GM18499 (cell line): ENCODE results near the gene COL20A1.
"Not testable (repeated sequence)": the region's sequence is repeated elsewhere in the genome, so short reads cannot be mapped to it uniquely, and the experiment has no call there.

Source experiments
- ATAC-seq: cut with Tn5 transposase; IDR thresholded peaks from one replicate; pipeline ENCODE4 v1.9.1; 2021; ENCODE audit warnings: moderate number of reproducible peaks; ENCODE audit not compliant: insufficient read depth, unreplicated experiment

COL20A1 gene

DNA sequence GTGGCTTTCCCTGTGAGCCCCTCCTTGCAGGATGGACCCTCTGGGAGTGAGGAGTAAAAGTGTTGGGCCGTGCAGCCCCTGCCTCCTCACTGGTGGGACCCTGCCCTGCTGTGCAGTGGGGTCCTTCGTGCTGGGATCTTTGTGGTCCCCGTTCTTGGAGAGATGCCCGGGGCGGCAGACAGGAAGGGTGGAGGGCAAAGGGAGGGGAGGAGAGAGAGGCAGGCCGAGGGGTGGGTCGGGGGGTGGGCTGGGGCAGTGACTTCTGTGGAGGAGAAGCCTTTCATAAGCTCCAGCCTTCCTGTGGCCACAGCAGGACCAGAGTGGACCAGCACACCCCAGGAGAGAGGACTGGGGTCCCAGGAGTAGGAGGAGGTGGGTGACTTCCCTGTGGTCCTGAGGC lies at the start of gene COL20A1:
Gene COL20A1 (plus strand): TSS at position 283 of the 400 bp plus-strand sequence. CDS start 1,922 bp downstream, outside the sequence.
- ATAC-seq: no peak

GRCh38 chr20:63243604-63244247 lies 49.3 kb upstream of the COL20A1 start:
- ATAC-seq: no peak

- ATAC-seq: no peak
These were observed 48.5 kb upstream of the COL20A1 start for GRCh38 chr20:63244468-63244867.

GRCh38 chr20:63246490-63247288 lies 46.3 kb upstream of the COL20A1 start:
- no peak for ATAC-seq

DNA sequence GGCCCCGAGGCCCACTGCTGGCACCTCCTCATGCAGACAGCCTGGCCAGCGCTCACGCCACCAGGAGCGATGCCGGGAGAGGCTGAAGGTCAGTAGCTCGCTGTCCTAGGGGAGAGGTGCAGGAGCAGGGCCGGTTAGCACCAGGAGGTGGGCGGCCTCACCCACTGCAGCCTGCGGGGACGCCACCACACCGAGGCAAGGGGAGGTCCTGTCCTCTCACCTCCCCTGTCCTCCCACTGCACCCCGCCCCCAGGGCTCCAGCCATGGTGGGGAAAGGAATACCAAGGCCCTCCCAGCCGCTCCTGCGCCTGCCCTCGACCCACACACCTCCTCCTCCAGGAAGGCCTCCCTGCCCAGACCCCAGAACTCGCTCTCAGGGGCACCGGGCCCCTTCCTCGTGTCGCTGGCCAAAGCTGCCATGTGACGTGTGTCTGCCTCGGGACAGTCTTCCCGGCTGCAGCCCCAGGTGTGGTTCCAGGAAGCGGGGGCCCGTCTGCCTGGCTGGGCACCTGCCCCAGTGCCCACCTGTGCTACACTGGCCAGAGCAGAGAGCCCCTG lies 45.2 kb upstream of the COL20A1 start:
- no peak for ATAC-seq

DNA sequence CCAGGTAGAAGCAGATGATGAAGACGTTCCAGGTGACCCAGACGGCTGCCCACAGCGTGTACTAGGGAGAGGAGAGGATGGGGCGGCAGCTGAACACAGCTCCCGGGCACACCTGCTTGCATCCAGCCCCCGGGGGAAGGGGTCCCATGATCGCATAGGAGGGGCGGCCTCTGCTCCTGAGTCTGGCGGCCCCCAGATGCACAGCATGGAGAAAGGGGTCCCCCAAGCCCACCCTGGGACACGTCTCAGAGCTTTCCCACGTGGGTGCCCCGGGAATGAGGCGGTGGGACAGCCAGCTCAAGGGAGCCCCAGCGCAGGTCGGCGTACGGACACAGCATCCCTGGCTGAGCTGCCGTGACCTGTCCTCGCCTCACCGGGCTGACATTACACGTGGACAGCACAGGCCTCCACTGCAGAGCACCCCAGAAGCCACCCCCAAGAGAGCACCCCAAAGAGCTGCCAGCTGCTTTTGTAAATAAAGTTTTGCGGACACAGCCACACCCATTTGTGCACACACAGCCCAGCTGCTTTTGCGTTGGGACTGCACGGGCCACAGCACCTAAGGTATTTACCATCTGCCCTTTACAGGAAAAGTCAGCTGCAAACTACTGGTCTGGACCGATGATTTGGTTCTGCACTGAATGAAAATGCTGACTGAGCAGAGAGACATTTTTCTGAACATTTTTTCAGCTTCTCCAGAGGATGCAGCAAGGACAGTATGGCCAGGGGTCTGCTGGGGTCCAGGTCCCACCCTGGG lies 44.0 kb upstream of the COL20A1 start:
- ATAC-seq: no peak

DNA sequence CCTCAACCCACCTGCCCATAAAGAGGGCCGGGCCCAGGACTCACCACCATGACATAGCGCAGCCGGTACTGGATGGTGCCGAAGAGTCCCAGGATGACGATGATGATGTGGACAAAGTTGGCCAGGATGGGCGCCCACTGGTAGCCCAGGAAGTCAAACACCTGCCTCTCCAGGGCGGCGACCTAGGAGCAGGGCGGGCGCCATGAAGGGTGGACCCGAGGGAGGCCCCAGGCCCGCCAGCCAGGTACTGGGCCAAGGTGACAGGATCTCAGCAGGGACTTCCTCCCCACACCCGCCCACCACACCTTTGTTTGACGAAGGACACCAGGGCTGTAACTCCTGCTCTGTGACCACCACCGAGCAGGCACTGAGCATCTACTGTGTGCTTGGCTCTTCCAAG lies 43.1 kb upstream of the COL20A1 start:
- no peak for ATAC-seq

DNA sequence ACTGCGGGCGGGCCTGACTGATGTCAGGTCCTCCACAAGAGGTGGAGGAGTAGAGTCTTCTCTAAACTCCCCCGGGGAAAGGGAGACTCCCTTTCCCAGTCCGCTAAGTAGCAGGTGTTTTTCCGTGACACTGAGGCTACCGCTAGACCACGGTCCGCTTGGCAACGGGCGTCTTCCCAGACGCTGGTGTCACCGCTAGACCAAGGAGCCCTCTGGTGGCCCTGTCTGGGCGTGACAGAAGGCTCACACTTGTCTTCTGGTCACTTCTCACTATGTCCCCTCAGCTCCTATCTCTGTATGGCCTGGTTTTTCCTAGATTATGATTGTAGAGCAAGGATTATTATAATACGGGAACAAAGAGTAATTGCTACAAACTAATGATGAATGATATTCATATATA lies 41.6 kb upstream of the COL20A1 start:
- not testable (repeated sequence) for ATAC-seq

DNA sequence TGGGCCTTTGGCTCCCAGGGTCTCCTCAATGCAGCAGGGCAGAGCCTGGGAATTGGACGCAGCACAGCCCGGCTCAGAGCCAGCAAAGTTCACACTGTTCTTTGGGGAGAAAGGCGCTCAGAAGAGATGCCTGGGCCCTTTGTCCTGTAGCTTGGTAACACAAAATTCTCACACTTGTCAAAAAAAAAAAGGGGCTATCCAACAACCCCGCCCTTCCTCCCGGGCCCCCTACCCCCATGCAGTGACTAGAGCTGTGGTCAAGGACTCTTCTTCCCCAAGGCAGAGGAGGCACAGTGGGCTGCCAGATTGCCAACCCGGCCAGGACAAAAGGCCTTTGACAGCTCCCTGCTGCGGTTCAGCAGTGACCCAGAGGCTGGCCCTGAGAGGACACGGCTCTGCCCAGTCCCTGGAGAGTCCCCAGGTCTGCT lies 40.7 kb upstream of the COL20A1 start:
- no peak for ATAC-seq

GRCh38 chr20:63253065-63253437 lies 39.9 kb upstream of the COL20A1 start:
- ATAC-seq: no peak

DNA sequence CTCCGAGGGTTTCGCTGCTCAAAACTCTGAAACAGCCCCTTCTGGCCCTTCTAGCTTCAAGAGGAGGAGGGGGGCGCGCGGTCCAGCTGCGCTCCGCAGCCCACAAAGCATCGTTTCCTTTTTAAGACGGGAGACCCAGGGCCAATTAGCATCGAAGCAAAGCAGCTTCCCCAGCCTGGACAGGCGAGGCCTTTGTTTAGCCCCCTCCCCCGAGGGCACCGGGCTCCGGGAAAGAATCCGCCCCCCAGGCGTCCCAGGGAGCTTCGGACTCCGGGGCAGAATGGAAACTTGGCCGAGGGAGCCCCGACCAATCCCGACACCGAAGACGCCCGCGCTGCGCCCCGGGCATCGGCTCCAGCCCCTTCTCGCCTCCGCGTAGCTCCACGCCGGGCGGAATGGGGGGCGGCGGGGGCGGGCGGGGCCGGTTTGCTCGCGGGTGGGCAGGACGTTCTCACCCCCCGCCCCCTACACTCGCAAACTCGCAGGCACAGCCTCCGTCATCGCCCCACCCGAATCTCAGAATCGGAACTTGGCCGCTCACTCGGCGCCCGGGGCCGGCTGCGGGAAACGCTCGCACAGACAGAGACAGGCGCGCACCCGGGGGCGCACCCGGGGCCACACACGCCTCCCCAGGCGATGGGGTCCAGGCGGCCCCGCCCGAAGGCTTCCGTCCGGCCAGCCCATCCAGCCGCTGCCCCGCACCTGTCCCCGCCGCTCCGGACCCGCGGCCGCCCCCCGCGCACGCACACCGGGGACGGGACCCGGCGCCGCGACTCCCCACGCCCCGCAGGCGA lies 39.4 kb upstream of the COL20A1 start:
- no peak for ATAC-seq

DNA sequence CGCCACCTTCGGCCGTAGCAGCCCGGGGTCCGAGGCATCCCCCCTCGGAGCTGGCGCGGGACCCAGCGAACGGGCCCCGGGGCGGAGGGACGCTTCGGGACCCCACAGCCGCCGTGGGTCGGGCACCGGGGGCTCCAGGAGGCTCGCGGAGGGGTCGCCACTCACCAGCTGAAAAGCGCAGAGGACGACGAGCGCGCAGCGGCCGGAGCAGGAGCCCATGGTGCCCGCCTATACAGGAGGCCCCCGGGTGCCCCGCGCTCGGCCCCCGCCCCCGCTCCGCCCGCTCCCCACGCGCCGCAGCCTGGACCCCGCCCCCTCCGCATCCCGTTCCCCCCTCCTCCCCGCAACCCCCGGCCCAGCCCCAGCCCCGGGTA lies 38.8 kb upstream of the COL20A1 start, which contains the start of gene NKAIN4:
Gene NKAIN4 (minus strand): TSS at position 232 of the 374 bp plus-strand sequence. CDS start 13 bp downstream, at position 219.
- no peak for ATAC-seq

DNA sequence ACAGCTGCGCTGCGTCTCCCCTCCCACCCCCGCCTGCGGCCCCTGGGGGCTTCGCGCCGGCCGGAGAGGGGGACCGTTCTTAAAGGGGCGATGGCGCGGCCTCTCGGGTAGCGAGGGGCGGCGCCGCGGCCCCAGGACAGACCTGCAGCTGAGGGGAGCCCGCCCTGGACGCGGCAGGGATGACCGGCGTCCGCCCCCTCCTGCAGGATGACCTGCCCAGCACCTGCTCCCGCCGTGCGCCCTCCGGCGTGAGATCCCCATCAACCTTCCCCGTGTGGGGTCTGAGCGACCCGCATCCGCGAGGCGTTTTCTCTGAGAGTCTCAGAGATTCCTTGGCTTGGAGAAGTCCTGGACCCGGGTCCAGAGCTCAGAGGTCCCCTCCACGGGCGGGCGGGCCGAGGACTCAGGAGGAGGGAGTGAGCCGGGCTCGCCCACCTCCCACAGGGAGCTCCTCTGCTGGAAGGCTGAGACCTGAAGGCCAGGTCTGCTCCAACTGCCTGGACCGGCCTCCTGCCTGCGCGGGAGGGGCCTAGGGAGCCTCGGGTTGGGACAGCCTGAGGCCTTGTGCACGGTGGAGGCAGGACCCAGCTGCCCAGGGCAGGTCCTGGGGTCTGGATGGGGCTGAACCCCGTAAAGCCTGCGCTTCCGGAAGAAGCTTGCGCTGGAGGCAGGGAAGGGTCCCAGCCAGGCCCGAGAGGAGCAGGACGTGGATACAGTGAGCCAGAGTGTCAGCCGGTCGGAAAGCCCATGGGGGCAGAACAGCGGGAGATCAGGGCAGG lies 38.2 kb upstream of the COL20A1 start:
- no peak for ATAC-seq

DNA sequence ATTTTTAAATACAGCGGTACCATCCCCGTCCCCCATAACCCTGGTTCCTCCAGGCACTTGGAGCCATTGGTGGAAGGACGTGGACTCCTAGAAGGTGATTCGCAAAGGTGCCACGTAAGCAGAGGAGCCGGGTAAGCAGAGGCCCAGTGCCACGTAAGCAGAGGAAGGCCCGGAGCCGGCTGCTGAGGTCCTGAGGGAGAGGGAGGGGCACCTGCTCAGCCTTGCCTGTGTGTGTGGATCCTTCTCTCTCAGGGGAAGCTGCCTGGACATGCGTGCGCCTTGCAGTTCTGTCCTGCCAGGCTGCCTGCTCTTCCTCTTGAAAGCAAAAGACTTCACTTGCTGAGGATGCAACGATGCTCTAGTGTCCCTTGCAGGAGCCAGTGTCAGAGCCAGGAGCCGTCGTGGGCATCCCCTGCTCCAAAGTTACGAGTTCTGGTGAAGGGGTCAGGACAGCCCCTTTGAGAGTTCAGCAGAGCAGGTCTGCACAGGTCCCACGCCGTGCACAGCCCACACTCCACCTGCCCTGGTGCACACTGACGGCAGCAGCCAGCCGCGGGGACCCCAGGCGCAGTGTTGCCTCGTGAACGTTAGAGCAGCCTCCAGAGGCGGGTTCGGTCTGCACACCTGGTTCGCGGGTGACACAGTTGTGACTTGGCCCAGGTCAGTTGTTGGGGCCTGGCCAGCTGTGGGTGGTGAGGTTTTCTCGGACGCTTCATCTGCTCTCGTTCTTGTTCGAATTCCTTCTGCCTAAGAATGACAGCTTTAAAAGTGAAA lies 36.9 kb upstream of the COL20A1 start:
- ATAC-seq: no peak

GRCh38 chr20:63256954-63257353 lies 36.0 kb upstream of the COL20A1 start:
- ATAC-seq: no peak

GRCh38 chr20:63257629-63258028 lies 35.4 kb upstream of the COL20A1 start:
- ATAC-seq: no peak

- ATAC-seq: no peak
These were observed 34.2 kb upstream of the COL20A1 start for GRCh38 chr20:63258781-63259180.

DNA sequence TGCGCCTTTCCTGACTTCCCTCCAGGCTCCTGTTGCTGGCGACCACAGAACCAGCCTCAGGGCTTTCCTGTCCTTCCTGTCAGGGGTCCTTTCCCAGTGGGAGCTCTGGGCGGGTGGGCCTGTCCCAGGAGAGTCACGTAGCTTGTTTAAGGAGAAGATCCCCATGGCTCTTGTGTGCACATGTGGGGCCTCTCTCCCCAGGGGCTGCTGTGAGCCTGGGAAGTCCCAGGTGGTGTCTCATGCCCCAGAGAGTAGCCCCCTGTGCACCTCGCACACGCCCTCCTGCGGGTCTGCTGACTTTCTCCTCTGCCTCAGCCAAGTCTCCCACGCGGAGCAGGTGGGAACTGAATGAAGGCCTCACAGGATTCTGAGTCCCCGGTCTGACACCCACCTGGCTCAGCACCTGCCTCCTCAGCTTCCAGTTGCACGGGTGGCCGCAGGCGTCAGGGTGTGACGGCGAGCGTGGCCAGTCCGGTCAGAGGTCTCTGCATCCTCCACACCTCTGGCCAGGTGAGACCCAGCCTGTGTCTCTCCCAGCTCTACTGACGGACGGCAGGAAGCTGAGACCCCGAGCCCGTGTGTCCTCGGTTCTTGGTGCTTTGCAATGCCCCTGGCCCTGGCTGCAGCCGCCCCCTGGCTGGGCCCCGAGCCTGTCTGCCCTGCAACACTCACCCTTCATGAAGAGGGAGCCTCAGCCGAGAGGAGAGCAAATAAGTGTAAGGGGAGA lies 33.1 kb upstream of the COL20A1 start:
- no peak for ATAC-seq
